SIG-M5 (cell line): ENCODE data around the gene MYO10.
"Not testable (repeated sequence)": the region's sequence is repeated elsewhere in the genome, so short reads cannot be mapped to it uniquely, and the experiment has no call there.

Experiments
- DNase-seq: peaks from one replicate; lab custom pipeline; 2025; lab: John Stamatoyannopoulos, UW

Gene MYO10

DNA sequence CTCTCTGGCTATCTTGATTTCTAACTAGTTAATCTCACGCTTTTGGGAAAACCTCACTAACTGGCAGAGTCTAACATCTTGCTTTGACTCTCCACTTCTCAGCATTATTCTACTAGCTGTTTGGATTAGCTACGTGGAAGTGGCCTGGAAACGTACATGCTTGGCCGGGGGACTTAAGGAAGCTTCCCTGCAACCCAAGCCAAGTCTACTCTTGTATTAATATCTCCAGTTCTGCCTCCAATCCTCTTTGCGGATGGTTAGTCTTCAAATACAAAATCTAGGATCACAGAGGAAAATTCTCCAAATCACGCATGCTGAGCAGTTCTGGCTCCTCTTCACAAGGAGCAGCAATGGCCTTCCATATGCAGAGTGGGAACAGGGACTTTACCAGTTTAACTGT lies 267.5 kb downstream of the MYO10 start:
- DNase-seq: no peak

DNA sequence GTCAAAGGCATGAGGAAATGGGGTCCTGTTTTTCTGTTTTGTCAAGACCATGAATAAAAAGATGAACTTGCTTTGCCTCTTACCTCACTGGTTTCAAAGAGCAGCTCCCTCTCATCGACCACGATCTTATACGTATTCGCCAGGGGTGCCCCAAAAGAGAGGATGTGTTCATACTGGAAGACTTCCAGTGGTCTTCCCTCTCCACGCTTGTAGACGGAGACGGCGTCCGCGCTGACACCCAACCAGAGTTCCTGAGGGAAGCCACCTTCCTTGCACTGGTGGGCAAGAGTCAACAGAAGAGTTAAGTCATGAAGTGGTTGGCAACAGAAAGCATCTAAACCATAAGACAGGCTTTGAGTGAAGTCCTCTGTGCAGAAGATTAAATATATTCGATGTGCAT lies 267.9 kb downstream of the MYO10 start:
- DNase-seq: no peak

DNA sequence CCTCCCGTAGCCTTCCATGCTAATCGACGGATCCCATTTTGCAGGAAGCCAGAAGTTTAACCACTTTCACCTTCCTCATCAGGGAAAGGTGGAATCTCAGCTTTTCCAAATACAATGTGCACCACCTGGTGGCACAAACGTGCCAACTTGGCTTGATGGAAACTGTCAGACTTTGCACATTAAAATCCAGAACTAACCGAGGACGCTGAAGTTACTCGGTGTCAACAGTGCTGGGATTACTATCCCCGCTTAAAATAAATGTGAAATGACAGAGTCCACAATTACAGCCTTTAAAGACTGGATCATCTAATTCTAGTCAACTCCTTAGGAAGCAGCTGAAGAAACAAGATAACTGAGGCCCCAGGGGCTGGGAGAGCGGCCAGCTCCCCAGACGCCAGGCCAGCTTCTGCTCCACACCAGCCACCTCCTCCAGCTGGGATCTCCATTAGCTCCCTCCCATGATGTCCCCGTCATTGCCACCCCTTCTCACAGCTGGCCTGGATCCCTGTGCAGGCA lies 269.1 kb downstream of the MYO10 start:
- no peak for DNase-seq

DNA sequence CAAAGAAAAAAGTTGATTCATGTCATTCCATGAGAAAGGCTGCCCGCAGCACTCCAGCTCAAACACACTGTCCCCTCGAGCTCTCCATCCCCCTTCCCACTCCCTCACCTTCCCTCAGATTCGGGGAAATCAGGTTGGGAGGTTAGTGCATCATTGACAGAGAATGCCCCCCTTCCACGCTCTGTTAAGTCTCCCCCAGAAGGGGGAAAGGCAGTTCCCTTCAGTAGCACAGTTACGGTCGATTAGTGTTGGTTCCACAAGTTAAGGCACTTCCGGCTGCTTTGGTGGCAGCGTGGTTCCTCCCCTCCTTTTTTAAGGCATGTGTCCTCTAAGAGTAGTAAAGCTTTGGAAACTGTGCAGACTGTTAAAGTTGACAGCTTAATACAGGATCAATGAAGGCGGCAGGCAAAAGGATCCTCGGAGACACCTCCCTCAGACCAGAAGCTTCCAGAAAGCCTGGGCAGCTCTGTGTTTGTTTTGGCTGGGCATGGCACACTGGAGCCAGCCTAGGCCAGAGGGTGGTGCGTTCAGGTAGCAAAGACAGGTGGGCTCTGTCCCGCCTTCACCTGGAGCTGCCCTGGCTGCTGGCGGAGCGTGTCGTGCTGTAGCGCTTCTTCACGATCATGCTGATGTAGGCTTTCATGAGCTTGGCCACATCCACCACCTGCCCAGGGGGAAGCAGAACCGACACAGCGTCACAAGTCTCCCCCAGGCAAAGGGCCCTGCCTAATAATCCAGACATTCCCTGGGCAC lies 269.8 kb downstream of the MYO10 start:
- DNase-seq: no peak

DNA sequence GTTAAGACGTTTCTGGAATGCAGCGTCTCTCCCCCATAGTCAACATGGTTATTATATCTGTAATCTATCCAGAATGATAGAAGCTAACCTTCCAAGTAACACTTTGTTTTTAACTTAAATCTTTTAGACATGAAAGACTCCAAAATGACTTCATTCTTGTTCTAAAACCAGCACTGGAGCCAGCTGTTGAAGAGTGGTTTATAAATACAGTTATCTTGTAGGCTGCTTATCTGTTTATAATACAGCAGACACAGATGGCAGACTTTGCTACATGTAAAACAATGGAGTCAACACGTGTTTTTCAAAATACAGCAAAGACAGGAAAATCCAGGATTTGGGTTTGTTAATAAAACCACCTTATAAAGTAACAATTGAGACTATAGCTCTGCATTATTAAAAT lies 270.5 kb downstream of the MYO10 start:
- no peak for DNase-seq

DNA sequence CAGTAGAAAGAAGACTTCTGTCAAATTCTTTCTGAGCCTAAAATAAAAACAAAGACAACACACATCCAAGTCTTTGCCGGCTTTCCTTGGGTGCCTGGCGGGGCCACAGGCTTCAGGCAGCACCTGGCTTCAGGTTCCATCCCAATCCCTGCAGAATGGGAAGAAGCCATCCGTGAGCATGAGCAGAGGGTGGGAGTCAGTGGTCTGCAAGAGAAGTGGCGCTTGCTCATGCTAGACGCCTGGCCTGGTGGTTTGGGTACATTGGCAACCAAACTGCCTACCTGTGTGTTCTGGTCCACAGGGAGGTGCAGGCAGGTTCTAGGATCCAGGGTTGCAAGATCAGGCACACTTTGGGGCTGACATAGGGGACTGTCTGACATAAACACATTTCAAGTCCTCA lies 271.7 kb downstream of the MYO10 start:
- no peak for DNase-seq

DNA sequence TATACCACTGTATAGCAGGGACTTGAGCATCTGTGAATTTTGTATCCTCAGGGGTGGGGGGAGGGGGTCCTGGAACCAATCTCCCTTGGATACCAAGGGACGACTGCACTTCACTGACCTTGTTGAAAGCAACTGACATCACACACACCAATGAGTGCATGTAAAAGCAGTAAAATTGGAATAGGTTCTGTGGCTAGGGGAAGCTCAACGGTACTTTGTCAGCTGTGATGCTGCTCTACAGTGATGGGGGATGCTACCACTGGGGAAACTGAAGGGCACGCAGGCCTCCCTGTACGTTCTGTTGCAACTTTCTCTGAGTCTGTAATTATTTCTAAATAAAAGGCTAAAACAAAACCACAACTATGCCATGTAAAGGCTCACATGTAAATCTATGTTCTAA lies 272.2 kb downstream of the MYO10 start:
- DNase-seq: no peak

DNA sequence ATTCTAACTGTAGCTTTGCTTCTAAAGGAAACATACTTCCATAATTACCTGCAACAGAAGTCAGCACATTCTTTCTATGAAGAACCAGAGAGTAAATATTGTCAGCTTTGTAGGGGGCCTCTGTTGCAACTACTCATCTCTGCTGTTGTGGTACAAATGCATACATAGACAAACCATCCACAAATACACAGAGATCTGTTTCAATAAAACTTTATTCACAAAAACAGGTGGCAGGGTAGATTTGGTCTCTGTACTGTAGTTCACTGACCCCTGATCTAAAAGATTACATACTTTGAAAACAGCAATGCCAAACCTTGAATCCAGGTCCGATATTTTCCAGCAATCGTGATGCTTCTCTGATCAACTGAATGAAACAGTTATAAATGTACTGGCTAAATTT lies 274.4 kb downstream of the MYO10 start:
- DNase-seq: no peak

DNA sequence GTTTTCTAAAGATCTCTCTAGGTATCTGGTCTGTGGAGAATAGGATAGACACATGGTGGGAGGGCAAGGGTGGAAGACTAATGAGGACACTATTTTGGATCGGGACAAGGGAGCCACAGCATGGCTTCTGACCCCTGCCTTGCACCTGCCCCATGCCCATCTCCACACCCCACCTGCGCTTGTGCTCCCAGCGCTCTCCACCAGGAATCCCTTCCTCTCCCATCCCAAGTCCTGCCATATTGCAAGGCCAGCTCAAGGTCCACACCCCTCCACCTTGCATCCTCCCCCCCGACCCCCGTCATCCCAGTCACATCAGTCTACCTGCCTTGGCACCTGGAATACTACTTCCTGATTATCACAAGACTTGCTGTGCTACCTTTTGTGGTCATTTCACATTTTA lies 275.1 kb downstream of the MYO10 start:
- DNase-seq: no peak

DNA sequence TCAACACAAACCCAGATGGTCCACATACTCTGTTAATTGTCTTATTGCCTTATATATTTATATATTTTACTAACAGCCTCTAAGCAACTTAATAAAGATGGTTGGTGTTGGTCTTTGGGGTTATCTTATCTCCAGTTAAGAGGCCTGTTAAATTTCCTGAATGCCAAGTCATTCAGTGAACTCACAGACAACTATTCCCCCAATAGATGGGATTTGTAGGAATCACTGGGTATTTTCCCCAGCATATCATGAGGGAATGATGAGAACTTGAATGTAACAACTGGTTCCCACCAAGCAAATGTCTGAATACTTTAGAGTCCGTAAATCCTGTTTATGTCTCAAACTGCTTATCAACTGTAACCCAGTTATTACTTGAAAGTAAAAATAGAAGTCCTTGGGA lies 276.6 kb downstream of the MYO10 start:
- DNase-seq: no peak

DNA sequence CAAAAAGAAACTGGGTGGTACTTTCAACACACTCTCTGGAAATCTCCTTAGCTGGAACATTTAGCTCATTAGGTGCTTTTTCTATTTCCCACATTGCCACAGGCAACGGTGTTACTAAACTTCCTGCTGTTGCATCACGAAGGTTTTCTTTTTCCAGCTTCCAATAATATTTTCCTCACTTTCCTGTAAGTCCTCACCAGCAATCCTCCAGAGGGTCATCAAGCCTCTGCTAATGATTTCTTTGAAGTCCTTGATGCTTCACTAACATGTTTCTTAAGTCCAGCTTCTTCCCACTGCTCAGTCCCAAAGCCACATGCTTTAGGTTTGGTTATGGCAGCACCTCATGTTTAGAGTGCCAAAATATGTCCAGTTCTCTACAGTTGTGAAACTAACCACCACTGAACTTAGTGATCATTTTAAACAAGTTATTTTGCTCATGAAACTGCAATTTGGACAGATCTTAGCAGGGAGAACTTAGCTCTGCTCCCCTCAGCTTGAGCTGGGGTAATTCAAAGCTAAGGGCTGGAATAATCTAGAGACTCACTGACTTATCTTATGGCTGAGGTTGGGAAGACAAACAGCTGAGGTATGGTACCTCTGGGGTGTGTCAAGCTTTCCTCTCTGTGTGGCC lies 279.4 kb downstream of the MYO10 start:
- no peak for DNase-seq

DNA sequence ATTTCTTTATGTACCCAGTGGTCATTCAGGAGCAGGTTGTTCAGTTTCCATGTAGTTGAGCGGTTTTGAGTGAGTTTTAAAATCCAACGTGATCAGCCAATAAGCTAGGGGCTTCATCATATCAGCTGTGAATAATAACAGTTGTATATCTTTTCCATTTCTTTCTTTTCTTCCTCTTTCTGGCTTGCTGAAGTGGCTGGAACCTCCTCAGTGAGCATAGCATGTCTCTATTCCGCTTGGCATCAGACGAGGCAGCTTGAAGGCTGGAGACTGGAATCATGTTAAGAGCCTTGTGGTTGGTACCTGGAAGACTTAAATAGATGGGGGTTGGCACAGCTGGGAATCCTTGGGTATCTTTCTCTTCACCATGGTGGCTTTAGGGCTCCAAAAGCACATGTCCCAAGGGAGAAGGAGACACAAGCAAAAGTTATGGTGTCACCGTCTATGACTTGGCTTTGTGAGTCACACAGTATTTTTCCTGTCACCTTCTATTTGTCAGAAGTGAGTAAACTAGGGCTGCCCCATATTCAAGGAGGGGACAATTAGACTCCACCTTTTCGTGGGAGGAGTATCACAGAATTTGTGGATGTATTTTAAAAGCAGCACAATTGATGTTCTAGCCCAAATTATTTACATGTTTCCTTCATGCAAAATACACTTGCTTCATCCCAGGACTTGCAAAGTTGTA lies 281.3 kb downstream of the MYO10 start:
- no peak for DNase-seq

DNA sequence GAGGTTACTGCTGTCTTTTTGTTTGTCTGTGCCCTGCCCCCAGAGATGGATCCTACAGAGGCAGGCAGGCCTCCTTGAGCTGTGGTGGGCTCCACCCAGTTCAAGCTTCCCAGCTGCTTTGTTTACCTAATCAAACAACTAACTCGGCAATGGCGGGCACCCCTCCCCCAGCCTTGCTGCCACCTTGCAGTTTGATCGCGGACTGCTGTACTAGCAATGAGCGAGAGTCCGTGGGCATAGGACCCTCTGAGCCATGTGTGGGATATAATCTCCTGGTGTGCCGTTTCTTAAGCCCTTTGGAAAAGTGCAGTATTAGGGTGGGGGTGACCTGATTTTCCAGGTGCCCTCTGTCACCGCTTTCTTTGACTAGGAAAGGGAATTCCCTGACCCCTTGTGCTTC lies 287.3 kb downstream of the MYO10 start:
- DNase-seq: not testable (repeated sequence)

DNA sequence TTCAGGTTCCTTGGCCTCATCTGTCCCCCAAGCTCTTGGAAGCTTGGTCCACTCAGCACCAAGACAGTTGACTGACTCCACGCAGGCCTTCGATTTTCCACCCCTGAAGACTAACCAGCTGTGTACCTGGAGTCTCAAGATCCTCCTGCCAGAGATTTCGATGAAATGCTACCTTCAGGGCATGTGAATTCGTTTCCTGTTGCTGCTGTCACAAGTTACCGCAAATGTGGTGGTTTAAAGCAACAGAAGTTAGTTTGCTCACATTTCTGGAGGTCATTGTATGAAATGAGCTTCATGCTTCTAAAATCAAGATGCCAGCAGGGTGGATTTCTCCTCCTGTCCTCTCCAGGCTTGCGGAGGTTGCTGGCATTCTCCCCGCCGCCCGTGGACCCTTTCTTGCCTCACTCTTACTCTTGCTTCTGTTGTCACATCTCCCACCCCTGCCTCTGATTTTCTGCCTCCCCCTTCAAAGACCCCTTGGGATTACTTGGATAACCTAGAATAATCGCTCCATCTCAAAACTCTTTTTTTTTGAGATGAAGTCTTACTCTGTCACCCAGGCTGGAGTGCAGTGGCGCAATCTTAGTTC lies 291.7 kb downstream of the MYO10 start:
- no peak for DNase-seq

DNA sequence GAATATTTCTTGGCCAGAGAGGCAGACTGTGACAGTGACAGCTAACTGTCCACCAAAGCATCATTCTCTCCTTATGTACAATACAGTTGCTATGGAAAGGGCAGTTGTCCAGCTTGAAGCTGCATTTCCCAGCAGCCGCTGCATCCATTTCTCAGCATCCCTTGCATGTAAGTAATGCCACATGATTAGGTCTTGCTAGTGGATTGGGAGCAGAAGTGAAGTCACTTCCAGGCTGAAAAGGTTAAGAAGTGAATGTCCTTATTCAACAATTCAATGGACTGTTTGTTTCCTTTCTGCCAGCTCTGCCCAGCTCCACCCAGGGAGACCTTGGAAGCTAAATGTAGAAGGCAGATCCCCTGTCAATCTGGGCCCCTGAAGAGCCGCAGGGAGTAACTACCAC lies 293.2 kb downstream of the MYO10 start:
- no peak for DNase-seq

DNA sequence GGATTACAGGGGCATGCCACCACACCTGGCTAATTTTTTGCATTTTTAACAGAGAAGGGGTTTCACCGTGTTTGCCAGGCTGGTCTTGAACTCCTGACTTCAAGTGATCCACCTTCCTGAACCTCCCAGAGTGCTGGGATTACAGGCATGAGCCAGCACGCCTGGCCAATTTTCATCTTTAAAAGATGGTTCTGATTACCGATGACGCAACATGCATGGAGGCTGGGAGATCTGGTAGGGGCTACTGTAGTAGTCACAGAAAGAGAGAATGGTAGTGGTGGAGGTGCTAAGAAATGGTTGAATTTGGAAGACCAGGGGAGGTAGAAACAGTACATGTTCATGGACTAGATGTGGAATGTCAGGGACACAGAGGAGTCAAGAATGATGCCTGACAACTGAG lies 296.9 kb downstream of the MYO10 start:
- no peak for DNase-seq

DNA sequence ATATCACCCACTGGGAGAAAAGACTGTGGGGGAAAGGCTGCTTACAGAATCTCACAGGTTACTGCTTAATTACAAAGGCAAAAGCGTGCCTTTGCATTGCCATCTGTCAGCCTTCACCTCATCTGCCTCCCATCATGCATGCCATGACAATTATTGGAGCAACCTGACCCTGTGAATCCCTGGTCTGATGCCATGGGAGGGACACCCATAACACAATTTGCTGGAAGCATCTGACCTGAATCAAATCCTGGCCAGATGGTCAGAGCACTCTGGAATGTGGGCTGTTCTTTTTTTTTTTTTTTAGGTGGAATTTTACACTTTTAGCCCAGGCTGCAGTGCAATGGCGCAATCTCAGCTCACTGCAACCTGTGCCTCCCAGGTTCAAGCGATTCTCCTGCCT lies 307.7 kb downstream of the MYO10 start:
- no peak for DNase-seq

DNA sequence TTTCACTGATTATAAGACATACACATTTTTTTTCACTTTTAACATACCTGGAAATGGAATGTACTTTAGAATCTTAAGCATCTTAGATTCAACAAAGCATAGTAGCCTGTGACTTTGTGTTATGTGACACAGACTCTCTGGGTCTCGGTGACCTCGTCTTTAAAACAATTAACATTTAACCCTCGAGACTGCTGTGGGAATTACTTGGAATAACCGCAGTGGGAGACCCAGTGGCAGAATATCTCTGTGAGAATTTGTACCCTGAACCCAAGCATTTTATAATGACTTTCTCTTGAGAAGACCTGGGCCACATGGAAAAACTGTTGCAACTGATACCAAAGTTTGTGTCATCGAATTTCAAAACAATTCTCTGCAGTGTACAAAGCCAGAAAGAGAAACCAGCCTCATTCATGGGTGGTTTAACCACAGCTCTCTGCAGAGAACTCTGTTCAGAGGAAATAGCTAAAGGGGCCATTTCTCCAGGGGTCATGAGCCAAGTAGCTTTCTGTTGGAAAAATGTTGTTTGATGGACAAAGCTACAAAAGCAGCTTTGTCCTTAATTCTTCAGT lies 309.3 kb downstream of the MYO10 start:
- DNase-seq: peak; percentile 87

DNA sequence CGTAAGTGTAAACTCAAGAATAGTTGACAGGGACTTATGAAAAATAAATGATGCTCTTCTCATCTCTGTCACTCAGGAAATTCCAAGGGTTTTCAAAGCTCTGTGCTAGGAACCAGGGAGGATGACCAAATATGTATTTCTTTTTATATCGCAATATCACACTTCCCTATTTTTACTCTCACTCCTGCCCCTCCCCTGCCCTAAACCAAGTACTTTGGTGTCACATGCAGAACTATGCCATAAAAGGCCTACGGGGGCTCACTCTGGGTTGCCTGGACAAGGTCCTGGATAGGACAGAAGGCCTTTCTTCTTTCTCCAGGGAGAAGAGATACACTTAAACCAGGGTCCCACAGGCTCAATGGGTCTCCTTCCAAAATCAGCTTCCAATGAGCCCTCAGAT lies 311.0 kb downstream of the MYO10 start:
- DNase-seq: peak; percentile 56

DNA sequence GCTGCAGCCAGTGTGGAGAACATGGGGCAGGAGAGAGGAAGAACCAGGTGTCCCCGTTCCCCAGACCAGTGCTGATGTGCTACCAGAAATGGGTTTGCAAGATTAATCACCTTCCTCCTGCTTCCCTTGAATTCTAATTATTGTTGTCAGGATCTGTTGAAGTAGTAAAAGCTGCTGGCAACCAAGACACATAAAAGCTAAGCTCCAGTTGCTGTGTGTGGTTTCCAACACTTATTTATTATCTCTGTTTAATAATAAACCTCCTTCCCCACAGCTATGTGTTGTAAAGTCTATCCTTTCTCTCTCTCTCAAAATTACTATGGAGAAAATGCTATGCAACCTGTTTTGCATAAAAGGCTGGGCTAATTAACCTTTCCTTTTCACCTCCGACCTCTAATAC lies 317.0 kb downstream of the MYO10 start:
- no peak for DNase-seq

DNA sequence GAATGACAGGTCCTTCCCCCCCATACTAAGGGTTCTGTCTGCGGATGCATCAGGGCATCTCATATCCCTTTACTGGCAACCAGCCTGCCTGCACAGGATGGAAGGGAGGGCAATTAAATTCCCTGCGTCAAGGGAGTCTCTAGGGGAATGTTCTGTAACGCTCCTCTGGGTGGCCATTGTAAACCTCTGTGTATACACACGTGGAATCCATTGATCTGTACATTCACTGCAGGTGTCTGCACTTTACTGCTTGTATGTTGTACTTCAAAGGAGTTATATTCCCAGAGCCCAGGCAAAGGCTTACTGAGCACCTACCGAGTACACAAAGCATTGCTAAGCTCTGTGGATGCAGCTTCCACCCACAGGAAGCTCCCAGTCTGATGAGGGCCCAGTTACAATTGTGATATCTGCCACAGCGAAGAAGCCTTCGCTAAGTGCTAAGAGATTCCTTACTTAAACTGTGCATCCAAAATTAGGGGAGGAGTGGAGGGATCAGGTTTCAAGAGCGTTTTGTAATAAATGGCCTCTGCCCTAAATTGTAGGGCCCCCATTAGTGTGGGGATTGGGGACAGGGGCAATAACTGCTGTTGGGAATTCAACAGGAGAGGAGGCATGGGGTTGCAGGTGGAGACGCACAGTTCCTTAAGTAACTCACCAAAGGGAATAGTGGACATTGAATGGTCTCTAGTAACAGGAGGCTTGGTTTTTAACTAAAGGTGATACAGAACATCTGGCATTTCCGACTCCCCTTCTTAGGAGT lies 317.8 kb downstream of the MYO10 start:
- DNase-seq: no peak
